Esophagus muscularis mucosa (tissue), 4 donors: ENCODE measurements around the gene VIL1. TPM values are rescaled to one million over a fixed set of nuclear protein-coding genes. Genes with fewer than 3 reads are reported as not detected.

Experiments used
- DNase-seq: peaks from one replicate; pipeline ENCODE4 v3.0.0-alpha.2; 2017; ENCODE audit errors: extremely low spot score
- H3K27ac ChIP-seq, 4 donors: fragments of 200-600 bp; sonication (generic); replicated peaks in 1 of 4; 1 replicate in 3 of 4; 2 replicates in 1 of 4; pipeline ENCODE4 v1.5.1; 2016 to 2019; ENCODE audit warnings: mild to moderate bottlenecking in 1 of 4
- H3K27me3 ChIP-seq, 4 donors: fragments of 200-600 bp; sonication (generic); one replicate each; pipeline versions ENCODE4 v1.5.1 to v1.6.0; 2016 to 2019
- H3K36me3 ChIP-seq, 4 donors: fragments of 200-600 bp; sonication (generic); one replicate each; pipeline ENCODE4 v1.5.1; 2016 to 2019
- H3K4me1 ChIP-seq, 4 donors: fragments of 200-600 bp; sonication (generic); one replicate each; pipeline ENCODE4 v1.5.1; 2016 to 2019
- H3K4me3 ChIP-seq, 4 donors: fragments of 200-600 bp; sonication (generic); 1 replicate in 2 of 4; 2 replicates in 2 of 4; pipeline ENCODE4 v1.5.1; 2016 to 2019; ENCODE audit warnings: mild to moderate bottlenecking in 4 of 4, moderate library complexity in 1 of 4
- H3K9me3 ChIP-seq, 4 donors: fragments of 200-600 bp; sonication (generic); 1 replicate in 3 of 4; 2 replicates in 1 of 4; pipeline ENCODE4 v1.5.1; 2016 to 2019
- CTCF ChIP-seq, 3 experiments: fragments of 200-600 bp in 2 of 3; fragments of 450-650 bp in 1 of 3; sonication (generic) in 2 of 3; IDR thresholded peaks; one replicate each; pipeline ENCODE4 v1.5.1; 2017 to 2019; ENCODE audit warnings: antibody characterized with exemption in 3 of 3, mild to moderate bottlenecking in 2 of 3, moderate library complexity in 1 of 3
- EP300 ChIP-seq: sonication (generic); formaldehyde crosslinking; IDR thresholded peaks from one replicate; pipeline ENCODE4 v1.6.1; 2017; ENCODE audit warnings: antibody characterized with exemption
- POLR2A ChIP-seq: fragments of 450-650 bp; IDR thresholded peaks from one replicate; pipeline ENCODE4 v1.6.1; 2017; ENCODE audit warnings: antibody characterized with exemption, moderate library complexity, mild to moderate bottlenecking, low read depth
- POLR2AphosphoS5 ChIP-seq, 2 donors: sonication (generic); formaldehyde crosslinking; IDR thresholded peaks; one replicate each; pipeline ENCODE4 v1.6.1; 2017; ENCODE audit warnings: antibody characterized with exemption in 2 of 2
- WGBS: methylation state at CpG from one replicate; pipeline ENCODE4 v1.1.5; 2018; 5-methylcytosine and 5-hydroxymethylcytosine counted together
- intact Hi-C: fragments of 100-400 bp; cut with DNase I; formaldehyde crosslinking; loops from one replicate; pipeline ENCODE4 v1.15.1; 2023
- total RNA-seq, 4 donors: library from RNA; depleted of rRNA; stranded (reverse); fragments of >200 nt; gene quantifications; one replicate each; pipeline versions ENCODE4 v1.1.0 to v1.2.1, GENCODE V29; 2016

Gene VIL1
- total RNA-seq, 4 donors from 2014 or later, result 0.86 TPM; not detected in 3

- no peak for TF ChIP-seq POLR2AphosphoS5 (IDR thresholded peaks at IDR 0.05)
- no peak for TF ChIP-seq EP300
- no peak for TF ChIP-seq POLR2A
- no peak for TF ChIP-seq CTCF (IDR thresholded peaks at IDR 0.05)
- no peaks in the 10 kb centered on the region for H3K9me3 ChIP-seq
- H3K27ac ChIP-seq, result no peak overlapping the region
- intact Hi-C loops, result no loop called here
- no peaks in the 10 kb centered on the region for H3K36me3 ChIP-seq
- DNase-seq, result no peak
- no peaks in the 10 kb centered on the region for H3K27me3 ChIP-seq
- 100% methylated on average over 1 of the region's 7 CpGs for WGBS
- no peak overlapping the region for H3K4me3 ChIP-seq
- no peaks in the 10 kb centered on the region for H3K4me1 ChIP-seq
These were observed 800 bp downstream of the VIL1 start for GRCh38 chr2:218419630-218420216.

GRCh38 chr2:218421027-218421426, 2.1 kb downstream of the VIL1 start:
- TF ChIP-seq POLR2AphosphoS5 (IDR thresholded peaks at IDR 0.05), result no peak
- TF ChIP-seq POLR2A, result no peak
- TF ChIP-seq EP300, result no peak
- TF ChIP-seq CTCF (IDR thresholded peaks at IDR 0.05), result no peak
- 87% methylated on average over 2 of the region's 2 CpGs for WGBS
- intact Hi-C loops, result no loop called here
- H3K36me3 ChIP-seq, result no peaks in the 10 kb centered on the region
- H3K4me1 ChIP-seq, result no peaks in the 10 kb centered on the region
- H3K4me3 ChIP-seq, result no peak overlapping the region
- H3K27me3 ChIP-seq, result no peaks in the 10 kb centered on the region
- H3K9me3 ChIP-seq, result no peaks in the 10 kb centered on the region
- H3K27ac ChIP-seq, result no peak overlapping the region
- no peak for DNase-seq

GRCh38 chr2:218422403-218423086, 3.6 kb downstream of the VIL1 start:
- Histone ChIP-seq H3K36me3 (no peaks in the 10 kb centered on the region), H3K27me3 (no peaks in the 10 kb centered on the region), H3K9me3 (no peaks in the 10 kb centered on the region), H3K27ac (no peak overlapping the region), H3K4me1 (no peaks in the 10 kb centered on the region), H3K4me3 (no peak overlapping the region)
- DNase-seq, result no peak
- TF ChIP-seq POLR2AphosphoS5 (IDR thresholded peaks at IDR 0.05) (no peak), EP300 (no peak), CTCF (IDR thresholded peaks at IDR 0.05) (no peak), POLR2A (no peak)
- intact Hi-C loops, result no loop called here
- WGBS, result 87% methylated on average over 5 of the region's 9 CpGs

- intact Hi-C loops, result no loop called here
- no peak overlapping the region for H3K4me3 ChIP-seq
These were observed 4.7 kb downstream of the VIL1 start for GRCh38 chr2:218423584-218423983.

More at GRCh38 chr2:218423584-218423983, 4.7 kb downstream of the VIL1 start:
- 84% methylated on average over 5 of the region's 9 CpGs for WGBS
- Histone ChIP-seq H3K27ac (no peak overlapping the region), H3K36me3 (no peaks in the 10 kb centered on the region), H3K4me1 (no peaks in the 10 kb centered on the region), H3K27me3 (no peaks in the 10 kb centered on the region), H3K9me3 (no peaks in the 10 kb centered on the region)
- DNase-seq, result no peak
- TF ChIP-seq CTCF (IDR thresholded peaks at IDR 0.05) (no peak), POLR2A (no peak), EP300 (no peak), POLR2AphosphoS5 (IDR thresholded peaks at IDR 0.05) (no peak)
